Adipose tissue (tissue), 3 donors: ENCODE measurements around the gene ESYT3. TPM values are rescaled to one million over a fixed set of nuclear protein-coding genes. Genes with fewer than 3 reads are reported as not detected.
"Not testable (repeated sequence)": the region's sequence is repeated elsewhere in the genome, so short reads cannot be mapped to it uniquely, and the experiment has no call there.

Source experiments
- H3K27ac ChIP-seq: one replicate; pipeline ENCODE4 v1.5.1; 2013; ENCODE audit warnings: low read depth, low read length
- WGBS, 3 donors: extraction: QIAGEN DNeasy Blood & Tissue Kit; methylation state at CpG; one replicate each; pipeline ENCODE4 v1.1.7; 2013; 5-methylcytosine and 5-hydroxymethylcytosine counted together
- polyA plus RNA-seq, 3 donors: library from polyadenylated mRNA; stranded (reverse); fragments of 200-250 nt; gene quantifications; one replicate each; pipeline ENCODE4 v1.2.3, GENCODE V29; 2013
- donor health status: healthy with polysubstance abuse.
- donor health status: Bipolar disorder and iron deficiency.
- donor health status: healthy.

The ESYT3 gene
- polyA plus RNA-seq, 3 donors: 0.22 to 1.2 TPM; not detected in 1

DNA sequence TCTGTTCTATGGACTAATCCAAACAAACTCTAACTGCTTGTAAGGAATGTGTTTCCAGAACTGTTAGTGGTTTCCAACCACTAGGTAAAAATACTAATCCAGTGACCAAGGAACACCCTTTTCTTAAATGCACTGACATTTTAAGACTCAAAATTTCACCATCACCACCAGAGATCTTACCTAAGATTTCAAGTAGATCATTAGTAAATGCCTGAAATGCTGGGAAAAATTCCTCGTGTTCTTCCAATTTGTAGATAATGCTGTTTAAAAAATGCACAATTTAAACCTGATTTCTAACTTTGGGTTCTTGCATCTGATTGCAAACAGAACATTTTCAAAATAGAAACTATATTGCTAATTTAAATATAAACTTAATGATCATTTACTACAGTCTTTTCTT, 63.4 kb downstream of the ESYT3 start:
- 74 to 95% (median 92%) methylated on average over 1 of the region's 1 CpG for WGBS, 3 donors
- H3K27ac ChIP-seq: no peak overlapping the region

- no peak overlapping the region for H3K27ac ChIP-seq
Observed at GRCh38 chr3:138498991-138499390, 64.6 kb downstream of the ESYT3 start.

- WGBS, 3 donors: 98 to 99% (median 99%) methylated on average over 3 of the region's 3 CpGs
- H3K27ac ChIP-seq: no peak overlapping the region
Observed at GRCh38 chr3:138507524-138507923, 73.1 kb downstream of the ESYT3 start.

GRCh38 chr3:138509586-138509985, 75.2 kb downstream of the ESYT3 start:
- WGBS, 3 donors: 96 to 98% (median 96%) methylated on average over 2 of the region's 2 CpGs

DNA sequence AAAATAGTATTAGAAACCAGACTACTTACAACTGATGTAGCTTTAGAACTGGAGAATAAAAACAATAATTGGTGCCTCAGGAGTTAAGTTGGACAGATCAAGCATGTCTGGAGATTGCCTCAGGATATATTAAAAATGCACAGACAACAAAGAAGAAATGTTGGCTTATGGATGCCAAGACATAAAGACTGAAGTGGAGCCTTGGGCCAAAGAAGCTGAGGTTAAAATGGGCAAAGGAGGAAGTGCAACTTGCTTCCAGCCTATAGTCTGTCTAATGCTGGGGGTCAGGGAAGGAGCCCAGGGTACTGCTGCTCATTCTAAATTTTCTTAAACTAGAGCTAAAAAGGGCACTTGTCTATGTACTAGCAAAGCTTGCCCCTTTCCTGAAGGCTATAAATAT, 77.5 kb downstream of the ESYT3 start:
- no peak overlapping the region for H3K27ac ChIP-seq

More at GRCh38 chr3:138509586-138509985, 75.2 kb downstream of the ESYT3 start:
- no peak overlapping the region for H3K27ac ChIP-seq

DNA sequence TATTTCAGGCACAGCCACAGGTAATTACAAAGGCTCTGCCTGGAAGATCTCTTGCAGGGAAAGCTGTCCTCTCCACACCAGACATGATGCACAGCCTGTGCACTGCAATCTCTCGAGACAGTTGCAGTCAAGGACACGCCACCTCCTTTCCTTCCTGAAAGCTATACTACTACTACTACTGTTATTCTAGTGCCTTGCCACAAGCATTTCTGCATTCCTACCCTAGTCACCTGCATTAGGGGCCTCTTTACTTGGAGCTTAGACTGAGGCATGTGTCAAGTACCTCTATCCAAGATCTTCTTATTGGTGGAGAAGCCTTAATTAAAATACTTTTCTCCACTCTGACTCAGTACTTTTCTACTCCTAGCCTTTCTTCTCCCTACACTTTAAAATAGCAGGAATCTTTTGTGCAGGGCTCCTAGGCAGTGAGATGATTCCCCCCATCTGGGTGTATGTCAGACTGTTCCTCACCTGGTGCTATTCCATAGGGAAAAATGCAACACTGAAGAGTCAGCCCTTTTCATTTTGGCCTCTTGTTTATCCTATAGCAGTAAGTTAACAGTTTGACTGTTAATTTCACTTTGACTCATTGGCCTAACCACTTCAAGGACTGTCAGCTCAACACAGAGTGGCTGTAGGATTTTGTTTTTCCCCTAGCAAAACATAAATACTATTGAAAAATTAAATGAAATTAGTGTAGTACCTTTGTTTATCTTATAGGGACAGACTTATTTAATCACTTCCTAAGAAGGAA, 78.9 kb downstream of the ESYT3 start:
- H3K27ac ChIP-seq: no peak overlapping the region
- WGBS, 3 donors: 58 to 83% (median 77%) methylated on average over 2 of the region's 2 CpGs

DNA sequence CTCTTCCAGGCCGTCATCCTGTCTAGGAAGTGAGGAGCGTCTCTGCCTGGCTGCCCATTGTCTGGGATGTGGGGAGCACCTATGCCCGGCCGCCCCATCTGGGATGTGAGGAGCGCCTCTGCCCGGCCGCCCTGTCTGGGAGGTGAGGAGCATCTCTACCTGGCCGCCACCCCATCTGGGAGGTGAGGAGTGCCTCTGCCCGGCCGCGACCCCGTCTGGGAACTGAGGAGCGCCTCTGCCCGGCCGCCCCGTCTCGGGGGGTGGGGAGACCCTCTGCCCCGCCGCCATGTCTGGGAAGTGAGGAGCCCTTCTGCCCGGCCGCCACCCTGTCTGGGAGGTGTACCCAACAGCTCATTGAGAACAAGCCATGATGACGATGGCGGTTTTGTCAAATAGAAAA, 87.0 kb downstream of the ESYT3 start:
- 96 to 98% (median 97%) methylated on average over 23 of the region's 23 CpGs for WGBS, 3 donors
- not testable (repeated sequence) for H3K27ac ChIP-seq

Other genes starting within 250 kb of the ESYT3 start
- gene ARMC8, start 247.3 kb upstream of the ESYT3 start, polyA plus RNA-seq: 10 to 100 TPM in 2 of 3 donors, 1 to 10 TPM in 1; 9.1 to 32.1 (median 17.0) TPM
- gene NME9, start 104.8 kb upstream of the ESYT3 start, polyA plus RNA-seq: under 1 TPM; 0.15 to 0.74 (median 0.56) TPM
- gene MRAS, start 86.0 kb upstream of the ESYT3 start, polyA plus RNA-seq: 100 to 1,000 TPM in 1 of 3 donors, 10 to 100 TPM in 2; 22.0 to 182 (median 55.7) TPM
- gene CEP70, start 159.6 kb downstream of the ESYT3 start, polyA plus RNA-seq: 10 to 100 TPM in 2 of 3 donors, 1 to 10 TPM in 1; 4.8 to 12.0 (median 10.7) TPM
- 10 to 100 TPM; 22.2 to 37.5 (median 30.6) TPM for gene FAIM, start 174.2 kb downstream of the ESYT3 start, polyA plus RNA-seq